Progenitor cell of endocrine pancreas (in vitro differentiated cells): ENCODE measurements around the gene RAD51B. TPM values are rescaled to one million over a fixed set of nuclear protein-coding genes. Genes with fewer than 3 reads are reported as not detected.

ENCODE experiments used
- DNase-seq: peaks from one replicate; pipeline ENCODE4 v3.0.0; 2021; ENCODE audit warnings: low spot score; ENCODE audit not compliant: unreplicated experiment
- H3K27ac Mint-ChIP-seq: 2 replicates; pipeline ENCODE4 v1.8.0; 2021; ENCODE audit warnings: mild to moderate bottlenecking, moderate library complexity, mixed read lengths
- H3K27me3 Mint-ChIP-seq: 2 replicates; pipeline ENCODE4 v1.8.0; 2021; ENCODE audit warnings: mixed read lengths
- H3K36me3 Mint-ChIP-seq: 2 replicates; pipeline ENCODE4 v1.8.0; 2022; ENCODE audit warnings: mixed read lengths; ENCODE audit not compliant: insufficient read depth
- H3K4me1 Mint-ChIP-seq: 2 replicates; pipeline ENCODE4 v1.8.0; 2021; ENCODE audit warnings: low read depth, mixed read lengths
- H3K4me3 Mint-ChIP-seq: 2 replicates; pipeline ENCODE4 v1.8.0; 2021; ENCODE audit warnings: low read depth, mild to moderate bottlenecking, moderate library complexity, mixed read lengths
- H3K9me3 Mint-ChIP-seq: 2 replicates; pipeline ENCODE4 v1.8.0; 2021; ENCODE audit warnings: low read depth, mixed read lengths
- total RNA-seq: library from RNA; stranded (reverse); gene quantifications from 2 replicates; pipeline ENCODE4 v1.2.1, GENCODE V29; 2021
- TF ChIP-seq, protein P1 (sequence below): fragments of 200-600 bp; sonication (generic); IDR thresholded peaks from one replicate; pipeline ENCODE4 v1.5.0; 2021; ENCODE audit warnings: antibody characterized with exemption, mild to moderate bottlenecking; ENCODE audit not compliant: unreplicated experiment

The RAD51B gene
- total RNA-seq, 1 donor from 2014 or later: 24.7 TPM

DNA sequence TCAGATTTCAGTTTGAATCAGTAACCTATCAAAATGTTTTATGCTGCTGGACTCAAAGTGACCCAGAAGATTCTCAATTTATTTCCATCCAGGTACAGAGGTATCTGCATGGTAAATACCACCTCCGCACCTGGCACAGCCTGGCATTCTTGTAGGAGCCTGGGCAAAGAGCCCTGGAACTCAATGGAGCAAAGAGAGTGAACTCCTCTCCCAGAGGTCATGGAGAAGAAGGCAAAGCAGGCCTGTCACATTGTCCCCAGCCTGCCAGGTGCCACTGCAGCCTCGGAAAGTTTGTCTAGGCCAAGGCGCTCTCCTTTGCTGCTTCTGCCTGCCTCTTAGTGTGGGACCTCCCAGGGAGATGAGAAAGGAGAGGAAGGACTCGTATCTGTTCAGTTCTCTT lies 653.5 kb downstream of the RAD51B start:
- Mint-ChIP-seq H3K27ac (peak overlapping the region; percentile 76), H3K36me3 (no peaks in the 10 kb centered on the region), H3K4me1 (peaks cover 82% of the 10 kb centered on the region), H3K27me3 (no peaks in the 10 kb centered on the region), H3K9me3 (no peaks in the 10 kb centered on the region), H3K4me3 (no peak overlapping the region)
- TF ChIP-seq, protein P1, sequence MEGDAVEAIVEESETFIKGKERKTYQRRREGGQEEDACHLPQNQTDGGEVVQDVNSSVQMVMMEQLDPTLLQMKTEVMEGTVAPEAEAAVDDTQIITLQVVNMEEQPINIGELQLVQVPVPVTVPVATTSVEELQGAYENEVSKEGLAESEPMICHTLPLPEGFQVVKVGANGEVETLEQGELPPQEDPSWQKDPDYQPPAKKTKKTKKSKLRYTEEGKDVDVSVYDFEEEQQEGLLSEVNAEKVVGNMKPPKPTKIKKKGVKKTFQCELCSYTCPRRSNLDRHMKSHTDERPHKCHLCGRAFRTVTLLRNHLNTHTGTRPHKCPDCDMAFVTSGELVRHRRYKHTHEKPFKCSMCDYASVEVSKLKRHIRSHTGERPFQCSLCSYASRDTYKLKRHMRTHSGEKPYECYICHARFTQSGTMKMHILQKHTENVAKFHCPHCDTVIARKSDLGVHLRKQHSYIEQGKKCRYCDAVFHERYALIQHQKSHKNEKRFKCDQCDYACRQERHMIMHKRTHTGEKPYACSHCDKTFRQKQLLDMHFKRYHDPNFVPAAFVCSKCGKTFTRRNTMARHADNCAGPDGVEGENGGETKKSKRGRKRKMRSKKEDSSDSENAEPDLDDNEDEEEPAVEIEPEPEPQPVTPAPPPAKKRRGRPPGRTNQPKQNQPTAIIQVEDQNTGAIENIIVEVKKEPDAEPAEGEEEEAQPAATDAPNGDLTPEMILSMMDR: no peak
- no peak for DNase-seq

DNA sequence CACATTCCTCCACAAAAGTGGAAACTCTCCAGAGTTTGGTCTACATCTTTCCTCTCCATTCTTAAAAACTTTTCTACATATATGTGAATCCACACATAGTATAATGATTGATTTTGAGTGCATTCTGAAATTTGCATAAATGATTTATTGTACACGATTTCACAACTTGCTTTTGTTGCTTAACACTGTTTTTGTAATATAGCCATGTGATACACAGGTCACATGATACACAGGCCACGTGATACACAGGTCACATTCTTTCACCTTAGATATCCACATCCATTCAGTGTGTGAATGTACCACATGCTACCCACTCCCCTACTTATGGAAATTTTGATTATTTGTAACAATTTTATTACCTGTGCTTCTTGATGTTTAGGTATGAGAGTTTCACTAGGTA lies 654.2 kb downstream of the RAD51B start:
- Mint-ChIP-seq H3K4me3 (no peak overlapping the region), H3K27me3 (no peaks in the 10 kb centered on the region), H3K36me3 (no peaks in the 10 kb centered on the region), H3K27ac (peak overlapping the region; percentile 78), H3K9me3 (no peaks in the 10 kb centered on the region), H3K4me1 (peaks cover 81% of the 10 kb centered on the region)
- no peak for DNase-seq
- TF ChIP-seq, protein P1: no peak

DNA sequence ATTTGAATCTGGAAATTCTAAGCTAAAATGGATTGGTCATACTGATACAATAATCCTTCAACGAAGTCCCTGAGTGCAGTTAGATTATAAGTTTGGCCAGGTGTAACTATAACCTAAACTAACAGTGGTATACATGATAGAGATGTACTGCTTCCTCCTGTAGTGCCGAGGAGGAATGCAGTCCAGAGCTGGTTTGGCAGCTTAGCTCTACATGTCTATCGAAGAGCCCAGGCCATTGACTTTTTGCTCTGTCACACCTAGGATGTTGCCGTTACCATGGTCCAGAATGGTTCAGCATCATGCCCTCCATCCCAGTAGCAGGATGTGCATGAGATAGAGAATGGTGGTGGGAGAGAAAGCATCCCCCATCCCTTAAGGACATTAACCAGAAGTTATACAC lies 655.2 kb downstream of the RAD51B start:
- DNase-seq: no peak
- Mint-ChIP-seq H3K4me3 (no peak overlapping the region), H3K36me3 (no peaks in the 10 kb centered on the region), H3K27ac (no peak overlapping the region), H3K9me3 (no peaks in the 10 kb centered on the region), H3K27me3 (no peaks in the 10 kb centered on the region), H3K4me1 (peaks cover 80% of the 10 kb centered on the region)
- TF ChIP-seq, protein P1: no peak

DNA sequence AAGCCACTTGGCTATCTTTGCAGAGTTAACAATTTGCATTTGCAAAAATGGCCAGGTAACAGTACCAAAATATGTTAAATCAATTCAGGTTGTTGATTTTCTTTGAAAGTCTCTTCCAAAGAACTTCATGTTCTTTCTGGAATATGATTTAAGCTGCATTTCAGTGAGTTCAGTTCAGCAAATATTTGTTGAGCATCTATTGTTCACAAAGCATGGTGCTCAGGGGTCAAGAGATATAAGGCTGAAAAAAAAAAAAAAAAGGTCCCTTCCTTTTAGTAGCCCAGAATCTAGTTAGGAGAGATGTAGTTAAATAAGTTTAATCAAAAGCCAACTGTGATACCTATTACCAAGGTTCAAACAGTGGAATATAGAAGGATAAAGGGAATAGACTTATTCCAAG lies 656.2 kb downstream of the RAD51B start:
- TF ChIP-seq, protein P1: no peak
- Mint-ChIP-seq H3K36me3 (no peaks in the 10 kb centered on the region), H3K4me3 (no peak overlapping the region), H3K27me3 (no peaks in the 10 kb centered on the region), H3K9me3 (no peaks in the 10 kb centered on the region), H3K27ac (peak overlapping the region; percentile 73), H3K4me1 (peaks cover 75% of the 10 kb centered on the region)
- no peak for DNase-seq

DNA sequence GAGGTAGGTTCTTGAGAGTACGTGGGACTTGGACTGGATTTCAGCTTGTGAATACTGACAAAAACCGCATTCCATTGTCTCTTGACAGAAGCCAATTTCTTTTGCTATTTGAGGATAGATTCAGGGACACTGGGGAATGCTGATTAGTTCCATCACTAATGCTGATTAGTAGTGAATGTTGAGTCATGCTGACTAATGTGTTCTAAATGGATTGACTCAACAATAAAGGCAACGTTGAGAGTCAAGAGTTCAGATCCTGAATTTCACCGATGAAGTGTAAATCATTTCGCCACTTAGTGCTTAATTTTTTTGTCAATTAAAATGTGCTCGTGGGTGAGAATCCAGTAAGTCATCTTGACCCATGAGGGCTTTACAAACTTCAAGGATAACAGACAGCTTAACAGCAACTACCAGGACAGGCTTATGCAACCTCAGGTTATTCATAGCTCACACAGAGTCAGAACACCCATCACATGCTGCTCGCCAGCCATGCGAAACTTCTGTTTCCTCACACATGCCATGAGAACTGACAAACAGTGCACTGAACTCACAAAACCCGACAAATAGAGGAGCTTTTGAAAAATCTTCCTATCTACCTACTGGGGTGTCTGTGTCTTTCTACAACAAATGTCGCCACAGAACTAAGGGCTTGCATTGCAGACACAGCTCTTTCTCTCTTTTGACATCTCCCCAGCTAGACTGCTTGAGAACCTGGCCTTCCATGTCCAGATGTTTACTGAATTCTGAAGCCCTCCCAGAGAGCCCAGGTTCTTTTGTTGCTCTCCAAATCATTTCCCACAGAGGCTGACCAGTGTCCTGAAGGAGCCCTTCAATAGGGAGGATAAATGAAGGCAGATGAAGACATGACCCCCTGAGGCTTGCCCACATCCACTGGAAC lies 656.9 kb downstream of the RAD51B start:
- TF ChIP-seq, protein P1: no peak
- no peak overlapping the region for H3K4me3 Mint-ChIP-seq
- no peaks in the 10 kb centered on the region for H3K9me3 Mint-ChIP-seq
- no peak for DNase-seq
- H3K36me3 Mint-ChIP-seq: no peaks in the 10 kb centered on the region
- H3K4me1 Mint-ChIP-seq: peaks cover 74% of the 10 kb centered on the region
- H3K27me3 Mint-ChIP-seq: no peaks in the 10 kb centered on the region
- H3K27ac Mint-ChIP-seq: peak overlapping the region; percentile 73
